BLaER1 treated with 17β-estradiol and CSF1 and Interleukin-3, amounts not matched to agents 10 nM and 100 nM (cell line): ENCODE data around the gene MAD2L2.

Experiments used
- H3K27ac ChIP-seq, 11 experiments: shearing (Covaris generic); formaldehyde crosslinking; 2 replicates each; pipeline ENCODE4 v1.8.1; 2022
- H3K27me3 ChIP-seq, 11 experiments: shearing (Covaris generic); formaldehyde crosslinking; 2 replicates each; pipeline ENCODE4 v1.8.1; 2022
- H3K36me3 ChIP-seq, 11 experiments: shearing (Covaris generic); formaldehyde crosslinking; 2 replicates each; pipeline ENCODE4 v1.8.1; 2022
- H3K4me1 ChIP-seq, 10 experiments: shearing (Covaris generic); formaldehyde crosslinking; 2 replicates each; pipeline ENCODE4 v1.8.1; 2022
- H3K4me2 ChIP-seq, 11 experiments: shearing (Covaris generic); formaldehyde crosslinking; 2 replicates each; pipeline ENCODE4 v1.8.1; 2022
- H3K4me3 ChIP-seq, 10 experiments: shearing (Covaris generic); formaldehyde crosslinking; 2 replicates each; pipeline ENCODE4 v1.8.1; 2022
- H3K9ac ChIP-seq, 11 experiments: shearing (Covaris generic); formaldehyde crosslinking; 2 replicates each; pipeline ENCODE4 v1.8.1; 2022
- H3K9me3 ChIP-seq, 11 experiments: shearing (Covaris generic); formaldehyde crosslinking; replicated peaks in 1 of 11; 2 replicates each; pipeline ENCODE4 v1.8.1; 2022
- H4K20me1 ChIP-seq, 11 experiments: shearing (Covaris generic); formaldehyde crosslinking; 2 replicates each; pipeline ENCODE4 v1.8.1; 2022
- Cebpa-rat ChIP-seq, 11 experiments: shearing (Covaris generic); IDR thresholded peaks; 2 replicates each; pipeline ENCODE4 v1.8.1; 2022

Gene MAD2L2

DNA sequence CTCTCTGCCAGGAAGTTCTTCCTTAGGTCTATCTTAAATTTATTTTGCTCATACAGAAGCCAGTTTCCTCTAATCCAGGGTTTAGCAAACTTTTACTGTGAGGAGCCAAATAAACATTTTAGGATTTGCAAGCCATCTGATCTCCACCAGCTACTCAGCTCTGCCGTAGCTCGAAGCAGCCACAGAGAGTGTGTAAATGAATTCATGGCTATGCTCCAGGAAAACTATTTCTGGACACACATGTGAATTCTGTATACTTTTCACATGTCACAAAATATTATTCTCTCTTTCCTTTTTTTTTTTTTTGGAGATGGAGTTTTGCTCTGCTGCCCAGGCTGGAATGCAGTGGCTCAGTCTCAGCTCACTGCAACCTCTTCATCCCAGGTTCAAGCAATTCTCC lies 41.6 kb upstream of the MAD2L2 start:
- Histone ChIP-seq H3K36me3 (peaks cover 0 to 78% (median 61%) of the 10 kb centered on the region in 11 experiments; a peak in 16 of 22 replicates), H3K27ac (peak overlapping the region in 4 of 11 experiments; percentile 56 to 90 (median 84); a peak in 8 of 22 replicates), H3K27me3 (no peaks in the 10 kb centered on the region), H3K9ac (peak overlapping the region in 7 of 11 experiments; percentile 0 to 37 (median 26); a peak in 5 of 22 replicates), H3K4me2 (no peak overlapping the region), H3K9me3 (no peaks in the 10 kb centered on the region), H4K20me1 (no peaks in the 10 kb centered on the region), H3K4me3 (no peak overlapping the region), H3K4me1 (peaks cover 46 to 78% (median 64%) of the 10 kb centered on the region in 10 experiments)
- no peak for TF ChIP-seq Cebpa-rat (IDR thresholded peaks at IDR 0.05)

DNA sequence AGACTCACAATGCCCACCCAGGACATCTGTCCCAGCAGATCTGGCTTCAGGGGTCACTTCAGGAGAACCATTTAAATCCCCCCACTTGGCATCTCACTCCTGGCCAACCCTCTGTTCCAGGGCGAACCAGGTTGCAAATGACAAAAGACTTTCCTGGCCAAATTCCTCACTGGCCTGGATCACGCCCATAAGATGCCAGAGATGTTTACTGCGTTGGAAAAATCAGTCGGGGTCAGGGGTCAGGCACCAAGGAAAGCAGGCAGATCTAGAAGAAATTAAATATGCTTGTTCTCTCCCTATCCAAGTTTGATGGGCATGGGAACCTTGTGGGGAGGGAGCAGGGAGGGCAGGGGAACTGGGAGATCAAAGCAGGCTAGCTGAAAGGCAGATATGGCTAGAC lies 40.4 kb upstream of the MAD2L2 start:
- TF ChIP-seq Cebpa-rat (IDR thresholded peaks at IDR 0.05) = no peak
- H3K4me1 ChIP-seq = peaks cover 34 to 65% (median 52%) of the 10 kb centered on the region in 10 experiments
- no peaks in the 10 kb centered on the region for H4K20me1 ChIP-seq
- H3K9ac ChIP-seq = peak overlapping the region in 9 of 11 experiments; percentile 46 to 84 (median 81); a peak in 9 of 22 replicates
- no peaks in the 10 kb centered on the region for H3K9me3 ChIP-seq
- H3K4me2 ChIP-seq = peak overlapping the region in 6 of 11 experiments; percentile 77 to 87 (median 84); a peak in 5 of 22 replicates
- H3K4me3 ChIP-seq = no peak overlapping the region
- H3K36me3 ChIP-seq = peaks cover 0 to 78% (median 66%) of the 10 kb centered on the region in 11 experiments; a peak in 16 of 22 replicates
- no peaks in the 10 kb centered on the region for H3K27me3 ChIP-seq
- peak overlapping the region in 6 of 11 experiments; percentile 84 to 92 (median 88); a peak in 10 of 22 replicates for H3K27ac ChIP-seq

DNA sequence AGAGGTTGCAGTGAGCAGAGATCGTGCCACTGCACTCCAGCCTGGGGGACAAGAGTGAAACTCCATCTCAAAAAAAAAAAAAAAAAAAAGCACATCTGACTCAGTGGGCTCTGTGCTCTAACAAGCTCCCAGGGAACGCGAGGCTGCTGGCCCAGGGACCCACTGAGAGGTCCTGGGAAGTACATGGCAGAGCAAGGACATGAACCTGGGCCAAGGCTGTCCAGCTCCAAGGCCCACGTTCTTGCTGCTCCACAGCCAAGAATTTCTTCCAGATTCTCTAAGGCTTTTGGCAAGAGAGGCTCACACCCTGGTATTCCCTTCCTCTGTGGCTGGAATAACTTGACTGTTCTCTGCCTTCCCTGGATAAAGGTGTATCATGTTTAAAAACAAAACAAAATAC lies 39.6 kb upstream of the MAD2L2 start:
- Histone ChIP-seq H3K36me3 (peaks cover 0 to 83% (median 73%) of the 10 kb centered on the region in 11 experiments; a peak in 17 of 22 replicates), H3K4me1 (peaks cover 27 to 57% (median 44%) of the 10 kb centered on the region in 10 experiments), H3K27ac (peak overlapping the region in 8 of 11 experiments; percentile 84 to 92 (median 90); a peak in 14 of 22 replicates), H3K9ac (peak overlapping the region in 9 of 11 experiments; percentile 46 to 84 (median 81); a peak in 17 of 22 replicates), H3K4me3 (peak overlapping the region in 2 of 10 experiments; percentile 47 to 69; a peak in 2 of 20 replicates), H4K20me1 (no peaks in the 10 kb centered on the region), H3K9me3 (no peaks in the 10 kb centered on the region), H3K27me3 (no peaks in the 10 kb centered on the region), H3K4me2 (peak overlapping the region in 10 of 11 experiments; percentile 66 to 87 (median 84); a peak in 19 of 22 replicates)
- TF ChIP-seq Cebpa-rat (IDR thresholded peaks at IDR 0.05) = no peak

DNA sequence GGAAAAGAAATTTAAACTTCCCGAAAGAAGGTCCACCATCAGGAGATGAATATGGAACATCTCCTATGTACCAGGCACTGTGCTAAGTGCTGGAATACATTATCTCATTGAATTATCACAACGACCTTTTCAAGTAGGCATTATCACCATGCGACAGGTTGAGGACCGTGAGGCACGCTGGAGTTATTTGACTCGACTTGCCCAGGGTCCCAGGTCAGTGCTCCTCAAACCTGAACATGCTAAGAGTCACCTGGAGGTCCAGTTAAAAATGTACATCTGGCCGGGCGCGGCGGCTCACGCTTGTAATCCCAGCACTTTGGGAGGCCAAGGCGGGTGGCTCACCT lies 39.1 kb upstream of the MAD2L2 start:
- peak overlapping the region in 7 of 10 experiments; percentile 45 to 69 (median 57); a peak in 12 of 20 replicates for H3K4me3 ChIP-seq
- H3K36me3 ChIP-seq = peaks cover 0 to 83% (median 77%) of the 10 kb centered on the region in 11 experiments; a peak in 17 of 22 replicates
- H3K9me3 ChIP-seq = no peaks in the 10 kb centered on the region
- H3K4me2 ChIP-seq = peak overlapping the region; percentile 66 to 87 (median 83)
- H4K20me1 ChIP-seq = no peaks in the 10 kb centered on the region
- peak overlapping the region in 9 of 11 experiments; percentile 84 to 92 (median 89); a peak in 18 of 22 replicates for H3K27ac ChIP-seq
- TF ChIP-seq Cebpa-rat (IDR thresholded peaks at IDR 0.05) = no peak
- H3K27me3 ChIP-seq = no peaks in the 10 kb centered on the region
- H3K9ac ChIP-seq = peak overlapping the region in 9 of 11 experiments; percentile 71 to 84 (median 81); a peak in 17 of 22 replicates
- H3K4me1 ChIP-seq = peaks cover 21 to 52% (median 39%) of the 10 kb centered on the region in 10 experiments

DNA sequence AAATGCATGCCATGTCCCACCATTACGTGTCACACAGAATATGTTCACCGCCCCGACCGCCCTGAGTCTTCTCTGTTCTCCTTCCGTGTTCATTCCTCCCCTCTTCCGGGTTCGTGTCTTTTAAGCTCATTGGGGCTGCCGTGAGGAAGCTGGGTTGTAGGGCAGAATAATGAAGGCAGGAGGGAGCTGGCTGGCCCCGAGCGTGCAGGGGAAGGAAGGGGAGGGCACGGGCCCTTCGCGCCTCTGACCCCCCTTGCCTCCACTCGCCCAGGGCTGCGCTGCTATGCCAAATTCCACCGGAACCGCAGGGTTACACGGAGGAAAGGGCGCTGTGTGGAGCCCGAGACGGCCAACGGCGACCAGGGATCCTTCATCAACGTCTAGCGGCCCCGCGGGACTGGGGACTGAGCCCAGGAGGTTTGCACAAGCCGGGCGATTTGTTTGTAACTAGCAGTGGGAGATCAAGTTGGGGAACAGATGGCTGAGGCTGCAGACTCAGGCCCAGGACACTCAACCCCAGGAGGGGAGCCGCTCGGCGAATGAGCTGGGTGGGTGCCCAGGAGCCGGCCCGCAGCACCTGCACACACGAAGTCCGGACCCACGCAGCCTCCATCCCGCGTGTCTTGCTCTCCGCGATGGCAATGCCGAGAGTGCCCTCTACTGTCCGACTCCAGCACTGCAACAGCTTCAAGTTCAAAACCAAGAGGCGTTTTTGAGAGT lies 38.5 kb upstream of the MAD2L2 start:
- no peaks in the 10 kb centered on the region for H3K9me3 ChIP-seq
- peak overlapping the region; percentile 38 to 92 (median 86); a peak in 21 of 22 replicates for H3K27ac ChIP-seq
- no peaks in the 10 kb centered on the region for H3K27me3 ChIP-seq
- H3K4me3 ChIP-seq = peak overlapping the region; percentile 1 to 69 (median 52); a peak in 18 of 20 replicates
- H4K20me1 ChIP-seq = no peaks in the 10 kb centered on the region
- peak overlapping the region; percentile 58 to 84 (median 81); a peak in 21 of 22 replicates for H3K9ac ChIP-seq
- H3K4me2 ChIP-seq = peak overlapping the region; percentile 66 to 87 (median 83)
- peaks cover 0 to 83% (median 77%) of the 10 kb centered on the region in 11 experiments; a peak in 17 of 22 replicates for H3K36me3 ChIP-seq
- peak in 4 of 11 experiments; percentile 43 to 93 (median 62); a peak in 7 of 22 replicates for TF ChIP-seq Cebpa-rat (IDR thresholded peaks at IDR 0.05)
- peaks cover 17 to 47% (median 34%) of the 10 kb centered on the region in 10 experiments; a peak in 18 of 20 replicates for H3K4me1 ChIP-seq

DNA sequence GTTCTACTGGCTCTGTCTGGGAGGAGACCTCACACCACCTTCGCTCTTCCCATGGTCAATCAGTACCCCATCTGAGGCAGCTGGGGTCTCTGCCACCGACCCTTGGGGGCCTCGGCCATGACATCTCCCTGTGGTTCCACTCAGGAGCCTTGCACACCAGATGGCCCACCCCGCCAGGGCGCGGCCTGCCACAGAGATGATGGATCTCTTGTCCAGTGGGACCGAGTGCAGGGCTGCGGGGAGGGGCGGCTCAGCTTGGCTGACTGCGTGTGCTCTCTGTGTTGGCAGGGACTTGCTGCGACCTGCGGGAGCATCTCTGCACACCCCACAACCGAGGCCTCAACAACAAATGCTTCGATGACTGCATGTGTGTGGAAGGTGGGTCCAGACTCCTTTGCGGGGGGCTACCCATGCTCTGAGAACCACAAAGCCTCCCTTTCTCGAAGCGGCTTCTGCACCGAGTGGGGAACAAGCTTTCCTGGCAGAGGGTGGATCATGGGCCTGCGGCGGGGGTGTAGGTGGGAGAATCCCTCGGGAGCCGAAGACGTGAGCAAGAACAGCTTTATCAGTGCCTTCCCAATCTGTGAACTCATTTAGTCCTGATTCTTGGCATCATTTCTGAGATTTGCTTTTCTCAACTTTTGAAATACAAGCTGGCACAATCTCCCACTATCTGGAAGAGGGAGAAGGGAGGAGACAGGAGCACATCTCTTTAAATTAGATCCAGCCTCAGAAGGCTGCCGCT lies 34.1 kb upstream of the MAD2L2 start:
- H3K9me3 ChIP-seq = no peaks in the 10 kb centered on the region
- H3K4me3 ChIP-seq = no peak overlapping the region
- no peaks in the 10 kb centered on the region for H3K27me3 ChIP-seq
- peak overlapping the region in 3 of 11 experiments; percentile 5 to 18 (median 13); a peak in 2 of 22 replicates for H3K9ac ChIP-seq
- peaks cover 0 to 83% (median 72%) of the 10 kb centered on the region in 11 experiments; a peak in 18 of 22 replicates for H3K36me3 ChIP-seq
- peak overlapping the region in 2 of 11 experiments; percentile 8 to 27; a peak in 2 of 22 replicates for H3K27ac ChIP-seq
- peaks cover 9 to 20% (median 16%) of the 10 kb centered on the region in 10 experiments; a peak in 18 of 20 replicates for H3K4me1 ChIP-seq
- H3K4me2 ChIP-seq = no peak overlapping the region
- no peak for TF ChIP-seq Cebpa-rat (IDR thresholded peaks at IDR 0.05)
- peaks cover 0 to 7% (median 0%) of the 10 kb centered on the region in 11 experiments; a peak in 3 of 22 replicates for H4K20me1 ChIP-seq

DNA sequence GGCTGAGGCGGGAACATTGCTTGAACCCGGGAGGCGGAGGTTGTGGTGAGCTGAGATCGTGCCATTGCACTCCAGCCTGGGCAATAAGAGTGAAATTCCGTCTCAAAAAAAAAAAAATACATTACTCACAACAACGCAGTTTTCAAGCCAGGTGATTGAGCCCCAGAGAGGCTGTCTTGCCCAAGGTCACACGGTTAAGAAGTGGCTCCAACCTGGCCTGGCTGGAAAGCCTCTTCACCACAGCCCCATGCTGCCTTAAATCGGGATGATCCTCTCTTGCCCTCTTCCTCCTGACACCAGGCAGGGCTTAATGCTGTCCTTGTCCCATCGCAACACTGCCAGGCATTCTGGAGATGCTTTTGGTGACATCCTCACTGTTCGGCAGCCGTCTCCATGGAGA lies 32.1 kb upstream of the MAD2L2 start:
- no peak for TF ChIP-seq Cebpa-rat (IDR thresholded peaks at IDR 0.05)
- no peak overlapping the region for H3K27ac ChIP-seq
- no peak overlapping the region for H3K4me3 ChIP-seq
- H3K36me3 ChIP-seq = peaks cover 0 to 100% (median 90%) of the 10 kb centered on the region in 11 experiments; a peak in 18 of 22 replicates
- no peak overlapping the region for H3K4me2 ChIP-seq
- no peaks in the 10 kb centered on the region for H3K9me3 ChIP-seq
- no peaks in the 10 kb centered on the region for H3K27me3 ChIP-seq
- H3K9ac ChIP-seq = no peak overlapping the region
- H3K4me1 ChIP-seq = peaks cover 3 to 18% (median 15%) of the 10 kb centered on the region in 10 experiments
- H4K20me1 ChIP-seq = peaks cover 0 to 23% (median 11%) of the 10 kb centered on the region in 11 experiments; a peak in 13 of 22 replicates

DNA sequence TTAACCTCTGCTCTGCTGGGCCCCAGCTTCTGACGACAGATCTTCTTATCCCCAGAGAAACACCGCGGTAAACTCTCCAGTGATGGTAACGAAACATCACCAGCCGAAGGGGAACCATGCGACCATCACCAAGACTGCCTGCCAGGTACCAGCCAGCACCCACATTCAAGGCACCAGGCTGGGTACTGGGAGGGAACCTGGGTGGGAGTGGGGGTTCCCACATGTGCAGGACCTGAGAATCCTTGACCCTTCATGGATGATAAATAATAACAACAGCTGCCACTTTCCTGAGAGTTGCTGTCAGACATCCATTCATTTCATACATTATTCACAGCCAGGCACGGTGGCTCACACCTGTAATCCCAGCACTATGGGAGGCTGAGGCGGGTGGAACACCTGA lies 31.3 kb upstream of the MAD2L2 start:
- Histone ChIP-seq H3K4me3 (no peak overlapping the region), H3K9me3 (no peaks in the 10 kb centered on the region), H3K27me3 (no peaks in the 10 kb centered on the region), H3K4me2 (no peak overlapping the region), H3K36me3 (peaks cover 0 to 96% (median 88%) of the 10 kb centered on the region in 11 experiments; a peak in 18 of 22 replicates), H3K27ac (0 out of 22 replicates have a peak overlapping the region, but pooled peaks of 1 of the 11 experiments have one; percentile 12), H3K9ac (peak overlapping the region in 1 of 11 experiments; percentile 24; a peak in 1 of 22 replicates), H3K4me1 (peaks cover 11 to 23% (median 22%) of the 10 kb centered on the region in 10 experiments), H4K20me1 (peaks cover 0 to 31% (median 19%) of the 10 kb centered on the region in 11 experiments; a peak in 14 of 22 replicates)
- no peak for TF ChIP-seq Cebpa-rat (IDR thresholded peaks at IDR 0.05)
